Measurements from ENCODE around the gene FAF1. TPM values are rescaled to one million over a fixed set of nuclear protein-coding genes. Genes with fewer than 3 reads are reported as not detected.

FAF1 gene
- total and polyA plus RNA-seq, 2 experiments from 2014 or later: 7.2 to 49.1 TPM

DNA sequence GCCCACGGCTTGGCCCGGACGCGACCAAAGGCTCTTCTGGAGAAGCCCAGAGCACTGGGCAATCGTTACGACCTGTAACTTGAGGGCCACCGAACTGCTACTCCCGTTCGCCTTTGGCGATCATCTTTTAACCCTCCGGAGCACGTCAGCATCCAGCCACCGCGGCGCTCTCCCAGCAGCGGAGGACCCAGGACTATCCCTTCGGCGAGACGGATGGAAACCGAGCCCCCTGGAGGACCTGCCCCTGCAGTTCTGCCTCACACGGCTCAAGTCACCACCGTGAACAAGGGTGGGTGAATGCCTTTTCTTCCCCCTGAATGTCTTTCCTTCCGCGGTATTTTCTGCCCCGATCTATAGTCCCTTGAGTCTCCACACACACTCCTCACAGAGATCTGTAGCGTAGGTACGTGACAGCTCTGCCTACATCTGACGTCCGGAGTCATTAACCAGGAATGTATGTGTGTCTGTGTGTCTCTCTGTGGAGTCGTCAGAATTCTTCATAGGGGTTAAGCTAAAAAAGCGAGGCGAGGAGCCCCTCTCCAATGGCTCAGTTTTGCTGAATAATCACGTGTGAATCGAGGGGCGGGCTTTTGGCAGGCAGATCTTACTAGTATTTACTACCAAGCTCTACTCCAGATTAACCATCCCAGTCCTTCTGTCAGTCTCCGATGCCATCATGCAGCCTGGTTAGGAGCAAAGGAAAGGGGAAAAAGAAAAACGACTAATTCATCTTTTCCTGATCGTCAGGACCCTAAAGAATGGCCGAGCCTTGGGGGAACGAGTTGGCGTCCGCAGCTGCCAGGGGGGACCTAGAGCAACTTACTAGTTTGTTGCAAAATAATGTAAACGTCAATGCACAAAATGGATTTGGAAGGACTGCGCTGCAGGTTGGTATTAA lies 9.8 kb upstream of the FAF1 start, which contains the start of gene CDKN2C:
Gene CDKN2C, plus strand, starts transcription at position 635 of the 898 bp plus-strand sequence. Its CDS starts 124 bp downstream, at position 759.
- in situ Hi-C loops (cut with MboI): no loop called here
- no peaks in the 10 kb centered on the region for H3K36me3 ChIP-seq (ENCODE audit: low read depth)
- peaks cover 25% of the 10 kb centered on the region; the same call in 1 of the 2 replicates for H3K4me1 ChIP-seq (ENCODE audit: insufficient read depth)
- peak within 1 kb of the TSS; percentile 89 for H3K4me2 ChIP-seq (ENCODE audit: unreplicated experiment)
- DNase-seq: peak; percentile 92
- H3K27me3 ChIP-seq (replicated peaks; ENCODE audit: insufficient read depth): no peaks in the 10 kb centered on the region
- no peaks in the 10 kb centered on the region for H3K9me2 ChIP-seq (ENCODE audit: insufficient read depth)
- TF ChIP-seq EZH2 (IDR thresholded peaks at IDR 0.05; ENCODE audit: insufficient read depth, poor library complexity, severe bottlenecking) (no peak), EZH2phosphoT487 (IDR thresholded peaks at IDR 0.05; ENCODE audit: insufficient read depth, low read depth) (no peak)
- peaks cover 52% of the 10 kb centered on the region for H3K79me2 ChIP-seq (ENCODE audit: insufficient read depth)
- peak within 1 kb of the TSS; percentile 96 for H3K4me3 ChIP-seq
- H2AFZ ChIP-seq: peak within 1 kb of the TSS; percentile 92
- no peaks in the 10 kb centered on the region for H3K9me3 ChIP-seq (ENCODE audit: low read depth)
- H4K20me1 ChIP-seq (ENCODE audit: insufficient read depth): no peaks in the 10 kb centered on the region
- peaks cover 33% of the 10 kb centered on the region for H3F3A ChIP-seq (ENCODE audit: insufficient read depth)
- 1% methylated on average over 44 of the region's 44 CpGs for WGBS, 2 experiments (ENCODE audit: low coverage in 1 of 2, low lambda C conversion rate in 2 of 2, missing lambda C conversion rate in 2 of 2)
- H3K9ac ChIP-seq: peak within 1 kb of the TSS; percentile 93
- H3K27ac ChIP-seq: peak within 1 kb of the TSS; percentile 96

DNA sequence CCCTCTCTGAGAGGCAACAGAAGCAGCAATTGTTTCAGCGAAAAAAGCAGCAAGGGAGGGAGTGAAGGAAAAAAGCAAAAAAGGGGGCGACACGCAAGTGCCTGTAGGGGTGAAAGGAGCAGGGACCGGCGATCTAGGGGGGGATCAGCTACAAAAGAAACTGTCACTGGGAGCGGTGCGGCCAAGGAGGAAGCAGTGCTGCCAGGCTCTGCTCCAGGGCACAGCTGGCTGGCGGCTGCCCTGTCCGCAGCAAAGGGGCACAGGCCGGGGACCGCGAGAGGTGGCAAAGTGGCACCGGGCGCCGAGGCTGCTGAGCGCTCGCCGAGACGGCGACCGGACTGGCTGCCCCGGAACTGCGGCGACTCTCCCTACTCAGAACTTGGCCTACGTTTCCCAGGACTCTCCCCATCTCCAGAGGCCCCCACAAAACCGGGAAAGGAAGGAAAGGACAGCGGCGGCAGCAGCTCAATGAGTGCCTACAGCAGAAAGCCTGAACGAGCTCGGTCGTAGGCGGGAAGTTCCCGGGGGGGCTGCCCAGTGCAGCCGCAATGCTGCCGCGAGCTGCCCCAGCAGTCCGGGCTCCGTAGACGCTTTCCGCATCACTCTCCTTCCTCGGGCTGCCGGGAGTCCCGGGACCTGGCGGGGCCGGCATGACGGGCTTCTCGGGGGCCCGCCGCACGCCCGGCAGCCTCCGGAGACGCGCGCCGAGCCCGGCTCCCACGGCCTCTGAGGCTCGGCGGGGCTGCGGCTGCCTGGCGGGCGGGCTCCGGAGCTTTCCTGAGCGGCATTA lies 8.9 kb upstream of the FAF1 start:
- Histone ChIP-seq H2AFZ (peak overlapping the region; percentile 92), H3K4me3 (peak overlapping the region; percentile 96), H3K4me2 (ENCODE audit: unreplicated experiment) (peak overlapping the region; percentile 89), H3K79me2 (ENCODE audit: insufficient read depth) (peaks cover 45% of the 10 kb centered on the region), H3K4me1 (ENCODE audit: insufficient read depth) (peaks cover 25% of the 10 kb centered on the region; the same call in 1 of the 2 replicates), H3K27me3 (replicated peaks; ENCODE audit: insufficient read depth) (no peaks in the 10 kb centered on the region), H3F3A (ENCODE audit: insufficient read depth) (peaks cover 33% of the 10 kb centered on the region), H3K36me3 (ENCODE audit: low read depth) (no peaks in the 10 kb centered on the region), H3K9ac (peak overlapping the region; percentile 93), H3K9me3 (ENCODE audit: low read depth) (no peaks in the 10 kb centered on the region), H4K20me1 (ENCODE audit: insufficient read depth) (no peaks in the 10 kb centered on the region), H3K9me2 (ENCODE audit: insufficient read depth) (no peaks in the 10 kb centered on the region), H3K27ac (peak overlapping the region; percentile 96)
- TF ChIP-seq EZH2phosphoT487 (IDR thresholded peaks at IDR 0.05; ENCODE audit: insufficient read depth, low read depth) (no peak), EZH2 (IDR thresholded peaks at IDR 0.05; ENCODE audit: insufficient read depth, poor library complexity, severe bottlenecking) (no peak)
- peak; percentile 73 for DNase-seq
- in situ Hi-C loops (cut with MboI): no loop called here
- WGBS, 2 experiments (ENCODE audit: low coverage in 1 of 2, low lambda C conversion rate in 2 of 2, missing lambda C conversion rate in 2 of 2): 1% methylated on average over 60 to 65 of the region's 65 CpGs

DNA sequence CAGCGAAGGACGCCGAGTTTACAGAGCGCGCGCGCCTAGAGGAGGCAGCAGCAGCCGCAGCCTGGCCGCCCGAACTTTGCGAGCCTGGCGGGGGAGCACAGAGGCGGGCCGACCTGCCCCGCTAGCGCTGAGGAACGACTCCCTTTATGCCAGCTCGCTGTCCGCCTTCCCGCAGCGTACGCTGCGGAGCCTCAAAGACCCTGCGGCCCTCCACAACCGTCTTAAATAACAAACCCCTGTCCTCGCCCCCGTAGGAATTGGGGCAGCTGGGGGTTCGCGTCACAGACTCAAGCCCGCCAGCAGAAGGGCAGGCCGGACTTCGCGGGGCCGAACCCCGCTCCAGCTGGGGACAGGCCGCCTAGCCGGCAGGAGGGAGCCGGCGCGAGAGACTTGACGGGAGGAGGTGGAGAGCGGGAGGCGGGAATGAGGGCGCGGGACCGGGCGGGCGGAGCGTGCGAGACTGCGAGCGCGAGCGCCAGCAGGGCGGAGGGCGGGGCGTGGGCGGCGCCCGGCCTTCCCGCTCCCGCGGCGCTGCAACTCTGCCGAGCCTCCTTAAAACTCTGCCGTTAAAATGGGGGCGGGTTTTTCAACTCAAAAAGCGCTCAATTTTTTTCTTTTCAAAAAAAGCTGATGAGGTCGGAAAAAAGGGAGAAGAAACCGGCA lies 8.2 kb upstream of the FAF1 start:
- peak; percentile 98 for DNase-seq
- TF ChIP-seq EZH2 (IDR thresholded peaks at IDR 0.05; ENCODE audit: insufficient read depth, poor library complexity, severe bottlenecking) (no peak), EZH2phosphoT487 (IDR thresholded peaks at IDR 0.05; ENCODE audit: insufficient read depth, low read depth) (no peak)
- Histone ChIP-seq H3K79me2 (ENCODE audit: insufficient read depth) (peaks cover 38% of the 10 kb centered on the region), H2AFZ (peak overlapping the region; percentile 92), H3K27ac (peak overlapping the region; percentile 96), H3K4me2 (ENCODE audit: unreplicated experiment) (peak overlapping the region; percentile 89), H3K36me3 (ENCODE audit: low read depth) (no peaks in the 10 kb centered on the region), H3K4me1 (ENCODE audit: insufficient read depth) (peaks cover 25% of the 10 kb centered on the region; the same call in 1 of the 2 replicates), H3K27me3 (replicated peaks; ENCODE audit: insufficient read depth) (no peaks in the 10 kb centered on the region), H3K9ac (peak overlapping the region; percentile 93), H3K4me3 (peak overlapping the region; percentile 96), H4K20me1 (ENCODE audit: insufficient read depth) (no peaks in the 10 kb centered on the region), H3K9me3 (ENCODE audit: low read depth) (no peaks in the 10 kb centered on the region), H3K9me2 (ENCODE audit: insufficient read depth) (no peaks in the 10 kb centered on the region), H3F3A (ENCODE audit: insufficient read depth) (peaks cover 33% of the 10 kb centered on the region)
- 1 to 2% methylated on average over 56 to 60 of the region's 70 CpGs for WGBS, 2 experiments (ENCODE audit: low coverage in 1 of 2, low lambda C conversion rate in 2 of 2, missing lambda C conversion rate in 2 of 2)
- in situ Hi-C loops (cut with MboI): no loop called here

Measured in GM23248 (cell line).